ENCODE results near the gene PRKCA.
"Not testable (repeated sequence)": the region's sequence is repeated elsewhere in the genome, so short reads cannot be mapped to it uniquely, and the experiment has no call there.

The PRKCA gene

DNA sequence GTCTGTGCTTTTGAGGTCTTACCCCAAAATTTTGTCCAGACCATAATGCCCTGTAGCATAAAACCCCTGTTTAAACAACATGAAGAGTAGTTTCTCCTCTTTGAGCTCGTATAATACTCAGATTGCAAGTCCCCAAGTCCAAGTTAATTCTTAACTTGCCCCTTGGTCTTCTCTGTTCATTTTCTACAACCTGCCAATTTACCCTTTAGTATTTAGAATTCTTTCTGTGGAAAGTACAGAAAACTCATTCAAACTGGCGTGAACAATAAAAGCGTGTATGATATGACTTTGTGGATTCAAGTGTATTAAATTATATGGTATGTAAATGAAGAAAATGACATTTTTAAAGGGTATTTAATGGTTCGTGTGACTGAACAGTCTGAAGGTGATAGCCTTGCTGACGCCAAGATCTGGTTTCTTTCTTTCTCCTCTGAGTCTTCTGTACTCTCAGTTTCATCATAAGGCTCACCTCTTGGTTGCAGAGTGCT lies 185.6 kb downstream of the PRKCA start:
- no peak for DNase-seq (ENCODE audit: low read depth in 2 of 2)

DNA sequence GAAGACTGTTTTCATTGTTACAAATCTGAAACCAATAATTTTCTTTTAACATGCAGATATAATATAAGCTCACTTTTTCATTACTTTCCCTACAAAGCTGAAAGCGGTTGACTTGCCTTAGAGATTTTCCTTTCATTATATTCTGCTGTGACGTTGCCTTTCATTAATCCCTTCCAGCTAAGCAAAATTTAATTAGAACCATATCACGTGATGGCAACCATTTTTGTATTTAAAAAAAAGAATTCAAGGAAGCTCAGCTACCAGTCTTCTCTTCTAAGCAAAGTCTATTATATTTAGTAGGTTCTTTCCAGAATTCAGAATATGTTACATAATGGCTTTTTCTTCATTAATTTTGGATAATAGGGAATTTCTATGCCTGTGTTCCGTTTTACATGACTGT lies 186.5 kb downstream of the PRKCA start:
- DNase-seq (ENCODE audit: low read depth in 2 of 2): no peak

DNA sequence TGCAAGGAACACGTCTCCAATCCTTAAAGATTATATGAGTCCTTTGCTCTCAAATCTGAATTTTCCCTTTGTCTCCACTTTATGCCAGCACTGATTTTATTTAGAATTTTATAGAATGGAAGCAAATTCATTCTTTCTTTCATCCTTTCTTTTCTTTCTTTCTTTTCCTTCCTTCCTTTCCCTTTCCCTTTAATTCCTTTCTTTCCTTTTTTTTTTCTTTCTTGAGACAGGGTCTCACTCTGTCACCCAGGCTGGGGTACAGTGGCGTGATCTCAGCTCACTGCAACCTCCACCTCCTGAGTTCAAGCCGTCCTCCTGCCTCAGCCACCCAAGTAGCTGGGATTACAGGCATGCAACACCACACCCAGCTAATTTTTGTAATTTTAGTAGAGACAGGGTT lies 187.2 kb downstream of the PRKCA start:
- not testable (repeated sequence) for DNase-seq (ENCODE audit: low read depth in 2 of 2)

DNA sequence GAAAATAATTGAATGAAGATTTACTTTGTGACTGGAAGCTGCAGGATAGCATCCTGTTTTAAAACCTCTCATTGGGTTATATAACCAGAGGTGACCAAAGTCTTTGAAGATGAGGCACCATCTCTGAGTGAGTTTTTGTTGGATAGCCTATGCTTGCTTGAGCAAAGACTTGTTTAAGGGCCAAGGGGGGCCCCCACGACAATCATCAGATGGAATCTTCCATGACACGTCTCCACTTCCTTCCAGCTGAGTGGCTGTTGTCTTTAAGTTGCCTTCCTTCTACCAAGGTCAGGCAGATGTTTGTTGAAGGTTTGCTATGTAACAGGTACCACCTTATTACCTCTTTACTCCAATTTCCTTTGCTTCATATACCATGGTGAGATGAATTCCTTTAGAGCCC lies 188.8 kb downstream of the PRKCA start:
- no peak for DNase-seq (ENCODE audit: low read depth in 2 of 2)

DNA sequence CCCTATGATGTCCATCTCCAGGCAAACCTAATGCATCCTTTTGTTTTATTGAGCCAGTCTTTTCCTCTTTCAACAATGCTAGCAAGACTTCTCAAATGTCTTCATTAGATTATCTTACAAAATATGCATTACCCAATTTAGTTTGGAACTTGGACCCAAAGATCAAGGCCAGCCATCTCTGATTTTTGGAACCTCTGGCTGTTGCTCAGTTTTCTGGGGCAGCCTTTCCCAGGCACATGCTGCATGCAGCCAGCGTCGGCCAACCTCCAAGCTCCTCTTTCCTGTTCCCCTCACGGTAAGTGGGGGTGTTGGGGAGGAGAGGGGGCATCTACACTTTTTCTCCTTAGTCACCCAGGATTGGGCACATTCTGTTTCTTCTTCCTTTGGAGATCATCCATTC lies 189.3 kb downstream of the PRKCA start:
- DNase-seq (ENCODE audit: low read depth in 2 of 2): no peak

DNA sequence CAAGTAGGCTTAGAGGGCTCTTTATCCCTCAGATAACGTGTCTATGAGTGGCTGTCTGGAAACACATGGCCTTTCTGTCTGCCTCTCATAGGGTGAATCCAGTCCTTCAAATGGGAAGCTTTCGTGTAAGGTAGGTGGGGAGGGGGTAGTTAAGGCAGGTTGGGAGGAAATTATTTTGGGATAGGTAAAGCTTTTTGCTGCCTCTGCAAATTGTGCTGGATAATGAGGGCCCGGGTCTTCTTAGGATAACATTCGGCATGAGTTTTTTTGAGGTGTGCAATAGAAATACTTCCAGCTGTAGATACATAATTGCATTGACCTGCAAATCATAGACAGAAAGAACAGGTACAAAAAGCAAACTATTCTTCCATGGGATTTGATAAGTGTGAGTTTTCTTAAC lies 189.7 kb downstream of the PRKCA start:
- DNase-seq (ENCODE audit: low read depth in 2 of 2): no peak

DNA sequence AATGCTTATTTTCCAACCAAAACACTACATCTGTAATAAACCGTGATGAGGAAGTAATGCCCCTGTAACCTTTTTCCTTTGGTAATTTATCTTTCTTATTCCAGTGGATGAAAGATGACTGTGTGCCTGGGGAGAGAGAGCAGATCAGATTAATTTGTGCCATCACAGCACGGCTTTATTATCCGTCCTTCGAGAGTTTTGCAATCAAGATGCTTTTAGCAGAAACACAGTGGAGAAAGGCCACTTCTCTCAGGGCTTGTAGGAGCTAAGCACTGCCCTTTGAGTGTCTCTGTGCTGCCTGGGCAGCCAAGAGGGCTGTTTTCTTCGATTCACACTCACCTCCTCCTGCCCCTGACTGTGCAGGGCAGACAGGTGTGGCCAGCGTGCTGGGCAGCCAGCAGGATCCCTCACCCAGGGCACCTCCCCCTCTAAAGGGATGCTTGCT lies 190.2 kb downstream of the PRKCA start:
- DNase-seq (ENCODE audit: low read depth in 2 of 2): no peak

DNA sequence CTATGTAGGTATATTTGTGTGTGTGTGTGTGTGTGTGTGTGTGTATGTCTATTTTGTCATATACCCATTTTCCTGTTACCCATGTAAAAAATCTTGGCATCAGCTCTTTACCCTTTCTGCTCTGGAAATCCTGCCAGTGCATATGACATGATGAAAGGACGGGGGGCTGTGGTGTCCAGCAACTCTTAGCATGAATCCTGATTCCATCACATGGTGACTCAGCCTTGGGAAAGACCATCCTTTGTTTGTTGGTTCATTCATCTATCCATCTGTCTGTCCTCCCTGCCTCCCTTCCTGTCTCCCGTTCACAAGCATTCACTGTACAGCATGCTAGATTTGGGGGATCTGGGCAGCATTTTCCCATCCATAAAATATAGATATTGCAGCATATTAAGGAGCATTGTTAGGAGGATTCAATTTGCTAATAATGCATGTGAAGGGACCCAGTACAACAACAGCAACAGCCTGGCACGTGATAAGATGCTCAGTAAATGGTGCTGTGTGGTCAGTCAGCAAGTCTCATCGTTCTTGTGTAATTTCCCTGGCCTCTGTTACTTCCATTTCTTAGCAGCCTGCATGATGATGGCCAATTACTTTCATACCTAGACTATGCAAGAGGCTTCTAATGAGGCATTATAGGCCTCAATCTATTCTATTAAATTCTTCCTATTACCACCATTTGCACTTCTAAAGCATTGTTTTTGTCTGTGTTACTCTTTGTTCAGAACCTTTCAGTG lies 191.0 kb downstream of the PRKCA start:
- DNase-seq (ENCODE audit: low read depth in 2 of 2): no peak

DNA sequence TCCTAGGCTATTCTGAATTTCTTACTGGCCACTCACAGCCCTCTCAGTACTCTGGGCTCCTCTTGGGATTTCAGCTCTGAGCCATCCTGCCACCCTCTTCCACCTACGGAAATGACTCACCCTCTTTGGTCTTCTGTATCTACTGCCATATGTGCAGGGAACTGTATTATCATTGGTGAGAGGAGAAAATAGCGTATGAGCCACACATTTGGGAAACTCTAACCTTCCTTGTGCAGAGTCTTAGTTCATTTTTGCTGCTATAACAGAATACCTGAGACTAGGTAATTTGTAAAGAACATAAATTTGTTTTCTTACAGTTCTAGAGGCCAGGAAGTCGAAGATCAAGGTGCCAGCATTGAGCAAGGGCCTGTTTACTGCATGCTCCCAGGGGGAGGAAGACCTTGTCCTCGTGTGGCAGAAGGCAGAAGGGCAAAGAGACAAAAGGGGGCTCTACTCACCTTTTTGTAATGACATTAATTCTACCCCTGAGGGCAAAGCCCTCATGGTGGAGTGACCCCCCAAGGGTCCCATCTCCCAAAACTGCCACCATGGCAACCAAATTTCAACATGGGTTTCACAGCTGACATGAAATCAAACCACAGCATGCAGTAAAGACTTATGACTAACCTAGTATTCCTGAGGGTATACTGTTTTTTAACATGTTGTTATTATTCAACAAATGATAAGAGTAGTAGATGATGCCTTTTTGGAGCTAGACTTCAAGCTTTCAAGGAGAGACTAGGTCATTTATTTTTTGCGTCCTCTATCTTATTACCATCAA lies 191.8 kb downstream of the PRKCA start:
- no peak for DNase-seq (ENCODE audit: low read depth in 2 of 2)

DNA sequence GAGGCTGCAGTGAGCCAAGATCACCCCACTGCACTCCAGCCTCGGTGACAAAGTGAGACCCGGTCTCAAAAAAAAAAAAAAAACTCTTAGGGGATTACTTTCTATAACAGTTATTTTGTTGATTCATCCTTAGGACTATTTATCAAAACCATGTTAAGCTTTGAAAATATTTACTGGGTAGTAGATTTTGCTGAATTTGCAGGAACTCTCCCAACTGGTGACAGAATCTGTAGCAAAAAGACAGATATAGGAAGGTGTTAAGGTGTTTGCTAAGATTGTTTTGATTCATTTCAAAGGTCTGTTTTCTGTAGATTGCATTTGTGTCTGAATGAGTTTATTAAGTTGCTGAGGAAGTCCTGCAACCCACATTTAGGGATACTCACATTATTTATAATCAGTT lies 192.6 kb downstream of the PRKCA start:
- no peak for DNase-seq (ENCODE audit: low read depth in 2 of 2)

DNA sequence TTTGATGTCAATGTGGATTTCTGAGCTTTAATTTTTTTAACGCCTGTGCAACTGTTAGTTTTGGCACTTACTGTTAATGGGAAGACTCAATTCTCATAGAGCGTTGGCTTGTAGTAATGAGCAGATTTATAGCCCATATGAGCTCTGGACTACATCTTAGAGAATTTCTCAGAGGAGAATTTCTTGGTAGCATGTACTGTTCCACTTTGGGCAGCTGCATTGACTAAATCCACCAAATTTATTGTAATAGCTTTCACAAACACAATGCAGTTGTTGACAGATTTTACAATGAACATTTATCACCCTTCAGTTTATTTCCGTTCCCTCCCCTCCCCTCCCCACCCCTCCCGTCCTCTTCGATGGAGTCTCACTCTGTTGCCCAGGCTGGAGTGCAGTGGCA lies 193.9 kb downstream of the PRKCA start:
- DNase-seq (ENCODE audit: low read depth in 2 of 2): no peak

DNA sequence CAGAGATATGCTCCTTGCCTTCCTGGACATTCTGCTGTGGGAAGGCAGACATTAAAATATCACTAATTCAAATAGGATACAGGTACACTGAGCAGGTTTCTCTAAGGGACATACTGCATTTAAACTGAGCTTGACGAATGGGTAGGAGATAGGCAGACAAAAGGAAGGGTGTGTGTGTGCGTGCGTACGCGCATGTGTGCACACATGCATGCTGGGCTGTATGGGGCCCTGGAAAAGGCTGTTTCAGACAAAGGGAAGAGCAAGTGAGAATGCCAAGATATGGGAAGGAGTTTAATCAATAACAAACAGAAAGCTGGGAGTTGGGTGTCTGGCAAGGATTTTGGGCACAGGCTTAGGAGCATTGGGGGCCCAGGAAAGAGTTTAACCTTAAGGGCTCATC lies 196.2 kb downstream of the PRKCA start:
- no peak for DNase-seq (ENCODE audit: low read depth in 2 of 2)

DNA sequence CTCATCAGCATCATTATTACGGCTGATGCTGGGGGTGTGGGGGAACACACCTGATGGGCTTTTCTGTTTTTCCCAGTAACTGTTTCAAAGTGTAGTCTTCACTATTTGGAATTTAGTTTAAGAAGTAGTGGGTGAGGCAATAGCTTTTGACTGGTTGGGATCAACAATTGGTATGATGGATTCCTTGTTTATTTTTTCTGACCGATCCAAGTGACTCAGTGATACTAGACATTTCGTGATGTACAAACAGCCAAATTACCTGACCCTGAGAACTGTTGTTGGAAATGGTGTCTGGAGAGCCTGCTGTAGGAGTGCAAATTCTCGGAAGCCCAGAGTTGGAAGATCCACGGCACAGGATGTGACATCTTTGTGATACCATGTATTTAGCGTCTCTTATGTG lies 204.2 kb downstream of the PRKCA start:
- no peak for DNase-seq (ENCODE audit: low read depth in 2 of 2)

DNA sequence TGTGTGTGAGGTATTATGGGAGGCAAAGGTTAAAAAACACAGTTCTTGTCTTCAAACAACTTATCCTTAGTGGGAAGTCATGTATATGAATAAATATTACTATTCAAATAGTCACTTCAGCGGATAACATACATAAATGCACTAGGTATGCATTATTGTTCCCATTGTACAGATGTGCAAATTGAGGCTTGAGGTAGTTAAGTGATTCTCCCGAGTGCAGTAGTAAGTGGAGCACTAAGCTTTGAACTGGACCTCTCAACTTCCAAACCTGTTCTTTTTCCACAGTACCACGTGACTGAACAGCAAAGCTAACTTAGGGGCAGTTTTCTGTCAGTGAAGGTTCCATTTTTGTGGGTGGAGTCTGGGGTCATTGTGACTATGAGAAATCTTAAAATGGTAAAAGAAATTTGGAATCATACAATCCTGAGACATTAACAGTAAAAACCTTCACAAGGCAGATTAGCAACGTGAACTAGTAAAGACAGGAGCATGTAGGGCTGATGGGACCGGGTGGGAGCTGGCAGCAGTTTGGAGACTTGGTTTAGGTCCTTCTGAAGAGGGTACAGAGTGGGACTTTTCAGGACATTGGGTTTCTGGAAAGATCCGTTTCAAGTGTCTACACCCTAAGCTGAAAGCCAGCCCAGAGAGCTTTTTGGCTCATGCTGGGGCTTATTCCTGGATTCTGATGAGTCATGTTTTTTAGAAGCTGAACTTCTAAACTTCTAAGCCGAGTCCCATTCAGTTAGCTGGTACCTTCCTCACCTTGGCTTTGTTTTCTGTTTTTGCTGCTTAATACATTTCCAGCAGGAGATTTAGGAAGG lies 204.9 kb downstream of the PRKCA start:
- DNase-seq (ENCODE audit: low read depth in 2 of 2): no peak

DNA sequence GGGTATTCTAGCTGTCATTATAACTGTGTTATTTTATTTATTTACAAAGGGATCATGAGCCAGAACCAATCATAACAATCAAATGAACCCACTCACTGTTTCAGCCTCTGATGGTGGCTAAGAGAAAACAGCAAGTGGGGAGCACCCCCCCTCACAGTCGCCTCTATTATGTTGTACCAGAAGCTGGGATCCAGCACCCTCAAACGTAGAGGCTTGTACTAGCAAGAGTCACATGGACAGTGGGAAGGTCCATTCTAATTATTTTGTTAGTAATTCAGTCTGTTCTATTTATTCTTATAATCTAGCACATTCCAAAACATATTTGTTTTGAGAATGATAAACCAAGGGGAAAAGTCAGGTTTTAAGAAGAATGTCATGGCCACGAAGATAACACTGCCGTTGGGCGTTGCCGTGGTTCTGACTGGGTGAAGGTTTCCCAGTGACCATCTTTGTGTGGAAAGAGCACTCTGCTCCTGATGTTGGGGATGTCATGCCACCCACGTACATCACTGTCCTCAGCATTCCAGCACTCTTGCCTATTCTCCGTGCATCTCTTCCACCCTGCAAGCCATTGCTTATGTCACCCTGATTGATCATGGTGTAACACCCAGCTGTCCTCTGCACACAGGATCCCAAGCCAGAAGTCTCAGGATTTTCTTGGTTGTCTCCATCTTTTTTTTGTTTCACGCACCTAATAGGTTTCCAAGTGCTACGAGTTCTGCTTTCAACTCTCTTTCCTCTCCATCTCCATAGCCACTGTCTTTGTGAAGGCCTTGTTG lies 205.8 kb downstream of the PRKCA start:
- DNase-seq (ENCODE audit: low read depth in 2 of 2): no peak

DNA sequence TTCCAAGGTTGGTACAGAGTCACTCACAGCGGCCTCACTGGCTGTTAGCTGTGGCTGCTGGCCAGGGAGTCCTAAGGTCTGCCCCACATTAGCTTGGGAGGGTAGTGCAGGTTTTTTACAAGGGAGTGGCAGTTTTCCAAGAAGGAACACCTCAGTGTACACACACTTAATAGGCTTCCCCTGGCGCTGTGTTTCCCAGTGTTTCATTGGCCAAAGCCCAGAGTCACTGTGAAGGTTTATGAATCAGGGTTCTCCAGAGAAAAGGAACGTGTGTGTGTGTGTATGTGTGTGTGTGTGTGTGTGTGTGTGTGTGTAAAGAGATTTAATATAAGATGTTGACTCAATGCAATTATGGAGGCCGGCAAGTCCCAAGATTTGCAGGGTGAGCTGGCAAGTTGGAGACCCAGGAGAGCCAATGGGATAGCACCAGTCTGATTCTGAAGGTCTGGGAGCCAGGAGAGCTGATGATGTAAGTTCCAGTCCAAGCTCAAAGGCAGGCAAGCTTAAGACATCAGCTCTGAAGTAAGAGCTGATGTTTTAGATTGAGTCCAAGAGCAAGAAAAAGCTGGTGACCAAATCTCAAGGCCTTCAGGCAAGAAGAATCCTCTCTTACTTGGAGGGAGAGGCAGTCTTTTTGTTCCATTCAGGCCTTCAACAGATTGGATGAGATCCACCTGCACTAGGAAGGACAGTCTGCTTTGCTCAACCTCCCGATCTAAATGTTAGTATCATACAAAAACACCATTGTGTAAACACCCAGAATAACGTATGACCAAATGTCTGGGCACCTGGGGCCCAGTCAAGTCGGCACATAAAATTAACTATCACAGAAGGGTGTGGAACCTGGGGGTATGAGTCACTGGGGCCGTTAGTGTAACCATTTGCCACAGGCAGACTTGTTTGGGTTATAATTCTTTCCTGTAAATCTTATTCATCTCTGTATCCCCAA lies 206.8 kb downstream of the PRKCA start:
- DNase-seq (ENCODE audit: low read depth in 2 of 2): peak in 1 of 2 donors; percentile 33

DNA sequence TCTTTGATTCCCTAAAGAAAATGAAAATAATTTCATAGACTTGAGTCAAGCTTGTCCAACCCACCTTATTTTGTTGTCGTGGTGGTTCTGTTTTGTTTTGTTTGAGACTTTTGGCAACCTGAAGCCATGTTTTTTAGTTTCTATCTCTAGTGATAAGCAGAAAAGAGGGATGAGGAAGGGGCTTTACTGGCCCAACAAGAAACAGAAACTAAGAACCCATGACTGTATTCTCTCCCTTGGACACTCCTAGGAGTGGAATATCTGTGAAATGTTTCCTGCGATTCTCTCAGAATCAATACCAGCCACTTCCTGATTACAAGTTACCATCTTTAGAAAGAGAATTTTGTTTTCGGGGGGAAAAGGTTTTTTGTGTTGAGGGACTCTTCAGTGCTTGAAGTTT lies 207.5 kb downstream of the PRKCA start:
- no peak for DNase-seq (ENCODE audit: low read depth in 2 of 2)

DNA sequence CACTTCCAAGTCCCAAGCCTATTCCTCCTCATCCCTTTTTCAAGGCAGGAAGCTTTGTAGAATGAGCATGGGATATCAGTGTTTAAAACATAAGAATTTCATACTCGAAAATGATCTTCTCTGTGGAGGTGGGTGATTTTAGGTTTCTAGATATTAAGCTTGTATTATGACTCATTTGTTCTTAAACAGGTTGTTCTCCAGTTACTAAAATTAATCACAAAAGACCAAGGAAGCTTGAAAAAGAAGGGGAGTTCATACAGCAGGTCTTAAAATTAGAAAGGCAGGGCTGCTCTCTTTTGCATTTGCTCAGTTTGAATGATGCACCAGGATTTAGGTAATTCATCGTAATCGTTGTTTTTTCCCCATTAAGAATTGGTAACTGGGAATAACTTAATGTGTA lies 208.7 kb downstream of the PRKCA start:
- no peak for DNase-seq (ENCODE audit: low read depth in 2 of 2)

DNA sequence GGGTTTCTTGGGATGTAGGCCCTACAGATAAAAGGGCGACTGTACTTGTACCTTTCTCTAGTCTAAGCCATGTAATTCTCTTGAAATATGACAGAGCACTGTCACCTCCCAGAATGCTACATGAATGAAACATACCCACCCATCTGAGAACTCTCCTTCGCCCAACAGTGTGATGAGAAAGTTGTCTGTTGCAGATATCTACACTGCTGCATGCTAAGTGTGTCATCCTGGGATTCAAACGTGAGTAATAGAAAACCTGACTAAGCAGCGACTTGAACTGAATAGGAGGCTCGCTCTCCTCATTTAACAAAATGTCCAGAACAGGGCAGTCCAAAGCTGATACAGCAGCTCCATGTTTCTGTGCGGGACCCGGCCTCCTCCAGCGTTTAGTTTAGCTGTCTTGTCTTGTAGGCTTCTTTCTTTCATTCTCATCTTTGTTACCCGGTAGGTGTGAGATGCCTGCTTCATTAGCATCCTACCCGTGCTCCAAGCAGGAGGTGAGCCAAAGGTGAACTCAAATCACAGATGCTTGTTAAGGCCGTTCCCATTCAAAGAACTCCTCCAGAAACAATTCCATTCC lies 211.9 kb downstream of the PRKCA start:
- no peak for DNase-seq (ENCODE audit: low read depth in 2 of 2)

DNA sequence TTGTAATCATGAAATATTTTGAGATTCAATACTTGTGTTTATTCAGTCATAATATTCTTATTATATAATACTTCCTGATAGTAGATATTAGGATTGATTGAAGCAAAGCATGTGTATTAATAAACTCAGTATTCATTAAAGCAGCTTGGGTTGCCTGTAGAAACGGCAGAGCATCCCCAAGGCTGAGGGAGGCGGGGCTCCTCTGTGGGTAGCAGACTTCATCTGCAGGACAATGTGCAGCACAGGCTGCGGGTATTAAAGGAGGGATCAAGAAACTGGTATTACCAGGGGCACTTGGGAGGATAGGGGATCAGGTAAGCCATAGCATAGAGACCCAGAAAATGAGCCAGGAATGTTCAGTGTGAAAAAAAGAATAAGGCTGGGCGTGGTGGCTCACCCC lies 213.6 kb downstream of the PRKCA start:
- no peak for DNase-seq (ENCODE audit: low read depth in 2 of 2)

Data from activated CD4-positive, alpha-beta T cell treated with anti-CD3 and anti-CD28 coated beads for 24 hours (primary cell).